PC-3 (cell line): ENCODE results near the gene IPCEF1.

Experiments used
- CTCF ChIP-seq: fragments of 300-600 bp; sonication (generic); conservative IDR thresholded peaks from 2 replicates; pipeline ENCODE4 v1.5.1; 2017; ENCODE audit warnings: antibody characterized with exemption, low read depth, mild to moderate bottlenecking, low read length
- EZH2 ChIP-seq: fragments of 300-600 bp; sonication (generic); IDR thresholded peaks from one replicate; pipeline ENCODE4 v1.6.1; 2017; ENCODE audit warnings: antibody characterized with exemption, mild to moderate bottlenecking, low read length; ENCODE audit not compliant: unreplicated experiment
- EZH2phosphoT487 ChIP-seq: fragments of 300-600 bp; sonication (generic); IDR thresholded peaks from 2 replicates; pipeline ENCODE4 v1.6.1; 2018; ENCODE audit warnings: mild to moderate bottlenecking, antibody characterized with exemption, low read length, borderline replicate concordance

GRCh38 chr6:154227862-154228520 lies 128.6 kb downstream of the IPCEF1 start:
- TF ChIP-seq CTCF, result no peak
- TF ChIP-seq EZH2phosphoT487, result no peak
- TF ChIP-seq EZH2, result no peak
